Liver (tissue), 9 donors: ENCODE data around the gene BMS1. TPM values are rescaled to one million over a fixed set of nuclear protein-coding genes. Genes with fewer than 3 reads are reported as not detected.

Experiments used
- DNase-seq: peaks from one replicate; pipeline ENCODE4 v3.0.0-alpha.2; 2017; ENCODE audit warnings: low spot score
- H3K27ac ChIP-seq, 2 donors: one replicate each; pipeline ENCODE4 v1.7.0; 2013; ENCODE audit warnings: inconsistent platforms in 2 of 2, low read length in 2 of 2, control low read depth in 1 of 2, low read depth in 1 of 2, mild to moderate bottlenecking in 1 of 2
- H3K27me3 ChIP-seq, 4 donors: one replicate each; pipeline versions ENCODE4 v1.6.1 to v1.7.0; 2013; ENCODE audit warnings: low read length in 3 of 4, inconsistent platforms in 1 of 4, mild to moderate bottlenecking in 1 of 4, moderate library complexity in 1 of 4; ENCODE audit not compliant: control insufficient read depth in 4 of 4, insufficient read depth in 4 of 4
- H3K36me3 ChIP-seq, 4 donors: one replicate each; pipeline versions ENCODE4 v1.6.1 to v1.7.0; 2013; ENCODE audit warnings: low read length in 3 of 4, mild to moderate bottlenecking in 3 of 4, low read depth in 1 of 4, moderate library complexity in 1 of 4; ENCODE audit not compliant: control insufficient read depth in 4 of 4, insufficient read depth in 3 of 4
- H3K4me1 ChIP-seq, 4 donors: one replicate each; pipeline versions ENCODE4 v1.6.1 to v1.7.0; 2013; ENCODE audit warnings: low read length in 3 of 4, mild to moderate bottlenecking in 3 of 4, moderate library complexity in 1 of 4; ENCODE audit not compliant: control insufficient read depth in 4 of 4, insufficient read depth in 4 of 4
- H3K4me3 ChIP-seq, 3 donors: one replicate each; pipeline versions ENCODE4 v1.6.1 to v1.7.0; 2013; ENCODE audit warnings: low read length in 3 of 3, control low read depth in 1 of 3, low read depth in 1 of 3, mild to moderate bottlenecking in 1 of 3
- H3K9ac ChIP-seq, 2 donors: one replicate each; pipeline ENCODE4 v1.7.0; 2013; ENCODE audit warnings: low read length in 2 of 2, mild to moderate bottlenecking in 2 of 2, moderate library complexity in 2 of 2, control low read depth in 1 of 2, low read depth in 1 of 2
- H3K9me3 ChIP-seq, 4 donors: one replicate each; pipeline versions ENCODE4 v1.6.1 to v1.7.0; 2013; ENCODE audit warnings: low read length in 3 of 4; ENCODE audit not compliant: control insufficient read depth in 4 of 4
- ATF3 ChIP-seq: IDR thresholded peaks from 2 replicates; pipeline ENCODE4 v1.6.1; 2016; ENCODE audit warnings: antibody characterized with exemption
- CTCF ChIP-seq: fragments of 150-350 bp; IDR thresholded peaks from 2 replicates; pipeline ENCODE4 v1.5.1; 2017; ENCODE audit warnings: improper control_type of control experiment, low read depth, low read length; ENCODE audit not compliant: missing input control
- EGR1 ChIP-seq, 2 donors: IDR thresholded peaks; 2 replicates each; pipeline ENCODE4 v1.6.1; 2016 to 2018; ENCODE audit warnings: antibody characterized with exemption in 2 of 2, low read depth in 2 of 2
- FOXA1 ChIP-seq: IDR thresholded peaks from 2 replicates; pipeline ENCODE4 v1.6.1; 2016; ENCODE audit warnings: antibody characterized with exemption
- FOXA2 ChIP-seq: IDR thresholded peaks from 2 replicates; pipeline ENCODE4 v1.6.1; 2016; ENCODE audit warnings: antibody characterized with exemption
- GABPA ChIP-seq, 2 donors: IDR thresholded peaks in 1 of 2; conservative IDR thresholded peaks in 1 of 2; 2 replicates each; pipeline ENCODE4 v1.6.1; 2016; ENCODE audit warnings: antibody characterized with exemption in 2 of 2, mild to moderate bottlenecking in 1 of 2, moderate library complexity in 1 of 2
- HNF4A ChIP-seq, 2 donors: conservative IDR thresholded peaks; 2 replicates each; pipeline ENCODE4 v1.6.1; 2016; ENCODE audit warnings: antibody characterized with exemption in 2 of 2, mild to moderate bottlenecking in 2 of 2
- HNF4G ChIP-seq: IDR thresholded peaks from 2 replicates; pipeline ENCODE4 v1.6.1; 2016; ENCODE audit warnings: antibody characterized with exemption
- JUND ChIP-seq, 2 donors: IDR thresholded peaks; 2 replicates each; pipeline ENCODE4 v1.6.1; 2016; ENCODE audit warnings: antibody characterized with exemption in 2 of 2
- MAX ChIP-seq: IDR thresholded peaks from 2 replicates; pipeline ENCODE4 v1.6.1; 2016; ENCODE audit warnings: antibody characterized with exemption
- NR2F2 ChIP-seq: IDR thresholded peaks from 2 replicates; pipeline ENCODE4 v1.6.1; 2016; ENCODE audit warnings: antibody characterized with exemption
- RAD21 ChIP-seq, 2 donors: IDR thresholded peaks; 2 replicates each; pipeline ENCODE4 v1.6.1; 2016; ENCODE audit warnings: antibody characterized with exemption in 2 of 2, mild to moderate bottlenecking in 2 of 2
- REST ChIP-seq: IDR thresholded peaks from 2 replicates; pipeline ENCODE4 v1.6.1; 2016; ENCODE audit warnings: antibody characterized with exemption, mild to moderate bottlenecking
- RXRA ChIP-seq, 2 donors: IDR thresholded peaks; 2 replicates each; pipeline ENCODE4 v1.6.1; 2017 to 2018; ENCODE audit warnings: antibody characterized with exemption in 2 of 2, mild to moderate bottlenecking in 1 of 2
- SP1 ChIP-seq: IDR thresholded peaks from 2 replicates; pipeline ENCODE4 v1.6.1; 2018; ENCODE audit warnings: antibody characterized with exemption, mild to moderate bottlenecking
- YY1 ChIP-seq: IDR thresholded peaks from 2 replicates; pipeline ENCODE4 v1.6.1; 2016; ENCODE audit warnings: antibody characterized with exemption, mild to moderate bottlenecking
- ZBTB33 ChIP-seq: IDR thresholded peaks from 2 replicates; pipeline ENCODE4 v1.6.1; 2016; ENCODE audit warnings: antibody characterized with exemption
- WGBS: extraction: QIAGEN DNeasy Blood & Tissue Kit; methylation state at CpG from one replicate; pipeline ENCODE4 v1.1.7; 2013; 5-methylcytosine and 5-hydroxymethylcytosine counted together
- polyA plus RNA-seq, 2 donors: library from polyadenylated mRNA; stranded (reverse) in 1 of 2; unstranded in 1 of 2; fragments of 200-250 nt in 1 of 2; fragments of >200 nt in 1 of 2; fragmentation: Nextera tagmentation in 1 of 2; extraction: Ambion mirVana in 1 of 2; gene quantifications; one replicate each; pipeline versions ENCODE4 v1.2.1 to v1.2.3, GENCODE V29; 2013 to 2015
- total RNA-seq, 2 donors: library from RNA; depleted of rRNA; stranded (reverse); fragments of >200 nt; gene quantifications; one replicate each; pipeline ENCODE4 v1.2.3, GENCODE V29; 2014
- donor health status: healthy.
- donor health status: healthy.
- donor health status: healthy.
- donor health status: healthy.
- donor health status: healthy.

Gene BMS1
- total and polyA plus RNA-seq, 4 donors, result 3.6 to 10.4 (median 5.2) TPM

GRCh38 chr10:42880255-42880620 lies 97.6 kb downstream of the BMS1 start:
- no peaks in the 10 kb centered on the region for H3K4me1 ChIP-seq
- no peak overlapping the region for H3K4me3 ChIP-seq
- no peak overlapping the region for H3K27ac ChIP-seq
- DNase-seq, result no peak
- no peak overlapping the region for H3K9ac ChIP-seq
- H3K9me3 ChIP-seq, result peaks cover 1 to 11% (median 5%) of the 10 kb centered on the region in 4 donors
- H3K36me3 ChIP-seq, result peaks cover 0 to 1% (median 0%) of the 10 kb centered on the region in 4 donors
- TF ChIP-seq REST (no peak), JUND (IDR thresholded peaks at IDR 0.05) (no peak), FOXA1 (no peak), ATF3 (no peak), HNF4G (no peak), GABPA (IDR thresholded peaks at IDR 0.05 in 1 of 2, conservative IDR thresholded peaks at IDR 0.05 in 1 of 2) (no peak), CTCF (no peak), EGR1 (IDR thresholded peaks at IDR 0.05; ENCODE audit: low read depth in 2 of 2) (no peak), YY1 (no peak), HNF4A (conservative IDR thresholded peaks at IDR 0.05) (no peak), SP1 (no peak), RXRA (IDR thresholded peaks at IDR 0.05) (no peak), MAX (no peak), ZBTB33 (no peak)
- H3K27me3 ChIP-seq, result no peaks in the 10 kb centered on the region
- 85% methylated on average over 16 of the region's 16 CpGs for WGBS

GRCh38 chr10:42882597-42882996 lies 100.0 kb downstream of the BMS1 start:
- no peak for DNase-seq

More at GRCh38 chr10:42882597-42882996, 100.0 kb downstream of the BMS1 start:
- no peak overlapping the region for H3K9ac ChIP-seq
- H3K27ac ChIP-seq, result no peak overlapping the region
- H3K9me3 ChIP-seq, result peaks cover 1 to 11% (median 5%) of the 10 kb centered on the region in 4 donors
- no peaks in the 10 kb centered on the region for H3K27me3 ChIP-seq
- H3K4me3 ChIP-seq, result no peak overlapping the region
- no peaks in the 10 kb centered on the region for H3K4me1 ChIP-seq
- TF ChIP-seq SP1, result no peak
- no peak for TF ChIP-seq NR2F2
- TF ChIP-seq GABPA (IDR thresholded peaks at IDR 0.05 in 1 of 2, conservative IDR thresholded peaks at IDR 0.05 in 1 of 2), result no peak
- no peak for TF ChIP-seq ATF3
- TF ChIP-seq FOXA2, result no peak
- TF ChIP-seq RAD21 (IDR thresholded peaks at IDR 0.05), result no peak
- TF ChIP-seq EGR1 (IDR thresholded peaks at IDR 0.05; ENCODE audit: low read depth in 2 of 2), result no peak
- H3K36me3 ChIP-seq, result peaks cover 0 to 1% (median 0%) of the 10 kb centered on the region in 4 donors
- WGBS, result 76% methylated on average over 3 of the region's 3 CpGs
